H9 (cell line): ENCODE data around the gene NUDT9. TPM values are rescaled to one million over a fixed set of nuclear protein-coding genes. Genes with fewer than 3 reads are reported as not detected.

ENCODE experiments used
- DNase-seq: peaks from one replicate; pipeline ENCODE4 v3.0.0-alpha.2; 2017
- H2AFZ ChIP-seq: one replicate; pipeline ENCODE4 v1.6.1; 2013; ENCODE audit warnings: mild to moderate bottlenecking, low read length, control low read depth, moderate library complexity
- H2AK5ac ChIP-seq: 2 replicates; pipeline ENCODE4 v1.6.1; 2013; ENCODE audit warnings: low read length, control low read depth, mixed read lengths; ENCODE audit not compliant: insufficient read length
- H2BK120ac ChIP-seq: one replicate; pipeline ENCODE4 v1.6.1; 2013; ENCODE audit warnings: low read depth, mild to moderate bottlenecking, low read length, control low read depth, inconsistent platforms; ENCODE audit not compliant: poor library complexity, severe bottlenecking
- H2BK12ac ChIP-seq: 2 replicates; pipeline ENCODE4 v1.6.1; 2013; ENCODE audit warnings: low read length, control low read depth, mixed read lengths, low read depth; ENCODE audit not compliant: insufficient read length
- H2BK15ac ChIP-seq: 2 replicates; pipeline ENCODE4 v1.6.1; 2013; ENCODE audit warnings: low read depth, low read length, control low read depth
- H2BK20ac ChIP-seq: one replicate; pipeline ENCODE4 v1.6.1; 2013; ENCODE audit warnings: low read depth, mild to moderate bottlenecking, low read length, control low read depth, inconsistent platforms; ENCODE audit not compliant: poor library complexity, severe bottlenecking
- H2BK5ac ChIP-seq: 2 replicates; pipeline ENCODE4 v1.6.1; 2013; ENCODE audit warnings: low read length, control low read depth, mixed read lengths; ENCODE audit not compliant: insufficient read length
- H3K14ac ChIP-seq: 2 replicates; pipeline ENCODE4 v1.6.1; 2013; ENCODE audit warnings: low read length, control low read depth; ENCODE audit not compliant: insufficient read depth
- H3K18ac ChIP-seq: 2 replicates; pipeline ENCODE4 v1.6.1; 2013; ENCODE audit warnings: low read depth, mild to moderate bottlenecking, mixed read lengths, low read length, control low read depth; ENCODE audit not compliant: insufficient read length
- H3K23ac ChIP-seq: 2 replicates; pipeline ENCODE4 v1.6.1; 2013; ENCODE audit warnings: low read length, control low read depth, mixed read lengths, low read depth; ENCODE audit not compliant: insufficient read length
- H3K23me2 ChIP-seq: 2 replicates; pipeline ENCODE4 v1.6.1; 2013; ENCODE audit warnings: low read depth, mild to moderate bottlenecking, mixed read lengths, low read length, control low read depth; ENCODE audit not compliant: insufficient read length, poor library complexity, severe bottlenecking
- H3K27ac ChIP-seq: 2 replicates; pipeline ENCODE4 v1.5.1; 2013; ENCODE audit warnings: low read length, control low read depth, mixed read lengths, low read depth; ENCODE audit not compliant: insufficient read length
- H3K27me3 ChIP-seq: 2 replicates; pipeline ENCODE4 v1.6.1; 2013; ENCODE audit warnings: low read length, control low read depth, inconsistent platforms; ENCODE audit not compliant: insufficient read depth
- H3K4ac ChIP-seq: 2 replicates; pipeline ENCODE4 v1.6.1; 2013; ENCODE audit warnings: low read depth, mild to moderate bottlenecking, control low read depth, inconsistent platforms, low read length, moderate library complexity
- H3K4me1 ChIP-seq: 2 replicates; pipeline ENCODE4 v1.6.1; 2013; ENCODE audit warnings: low read length, control low read depth, inconsistent platforms; ENCODE audit not compliant: insufficient read depth
- H3K4me2 ChIP-seq: 2 replicates; pipeline ENCODE4 v1.6.1; 2013; ENCODE audit warnings: low read length, control low read depth, mixed read lengths; ENCODE audit not compliant: insufficient read length, insufficient read depth
- H3K56ac ChIP-seq: 2 replicates; pipeline ENCODE4 v1.6.1; 2013; ENCODE audit warnings: low read depth, mild to moderate bottlenecking, mixed read lengths, low read length, control low read depth; ENCODE audit not compliant: insufficient read length
- H3K79me1 ChIP-seq: 2 replicates; pipeline ENCODE4 v1.6.1; 2013; ENCODE audit warnings: low read depth, mild to moderate bottlenecking, moderate library complexity, low read length, control low read depth, inconsistent platforms; ENCODE audit not compliant: insufficient read depth, poor library complexity, severe bottlenecking
- H3K79me2 ChIP-seq: 2 replicates; pipeline ENCODE4 v1.6.1; 2013; ENCODE audit warnings: low read length, control low read depth, inconsistent platforms; ENCODE audit not compliant: insufficient read depth
- H3K9ac ChIP-seq: 2 replicates; pipeline ENCODE4 v1.6.1; 2013; ENCODE audit warnings: low read length, control low read depth, mixed read lengths; ENCODE audit not compliant: insufficient read length; ENCODE audit errors: extremely low read depth
- H3K9me3 ChIP-seq: one replicate; pipeline ENCODE4 v1.6.1; 2013; ENCODE audit warnings: low read depth, low read length, inconsistent platforms; ENCODE audit not compliant: control insufficient read depth
- H3T11ph ChIP-seq: one replicate; pipeline ENCODE4 v1.6.1; 2013; ENCODE audit warnings: mild to moderate bottlenecking, low read length, control low read depth, inconsistent platforms
- H4K20me1 ChIP-seq: one replicate; pipeline ENCODE4 v1.6.1; 2013; ENCODE audit not compliant: control insufficient read depth, insufficient read length, insufficient read depth
- H4K5ac ChIP-seq: 2 replicates; pipeline ENCODE4 v1.6.1; 2013; ENCODE audit warnings: low read depth, mild to moderate bottlenecking, mixed read lengths, low read length, control low read depth; ENCODE audit not compliant: insufficient read length
- H4K8ac ChIP-seq: replicated peaks from 2 replicates; pipeline ENCODE4 v1.6.1; 2013; ENCODE audit warnings: low read length, control low read depth, mixed read lengths, low read depth; ENCODE audit not compliant: insufficient read length
- H4K91ac ChIP-seq: 2 replicates; pipeline ENCODE4 v1.6.1; 2013; ENCODE audit warnings: low read depth, mild to moderate bottlenecking, moderate library complexity, mixed read lengths, low read length, control low read depth; ENCODE audit not compliant: insufficient read length
- H3K27ac Mint-ChIP-seq, 3 experiments: 2 replicates in 2 of 3; 3 replicates in 1 of 3; pipeline ENCODE4 v1.8.0; 2020 to 2021; ENCODE audit warnings: mixed read lengths in 3 of 3, mild to moderate bottlenecking in 1 of 3, moderate library complexity in 1 of 3
- H3K27me3 Mint-ChIP-seq: 2 replicates; pipeline ENCODE4 v1.8.0; 2021; ENCODE audit warnings: low read depth, mild to moderate bottlenecking, moderate library complexity, mixed read lengths
- H3K36me3 Mint-ChIP-seq, 3 experiments: 2 replicates in 2 of 3; 3 replicates in 1 of 3; pipeline ENCODE4 v1.8.0; 2020 to 2021; ENCODE audit warnings: low read depth in 3 of 3, mixed read lengths in 3 of 3; ENCODE audit not compliant: insufficient read depth in 1 of 3
- H3K4me1 Mint-ChIP-seq, 2 experiments: 2 replicates each; pipeline ENCODE4 v1.8.0; 2020; ENCODE audit warnings: mixed read lengths in 2 of 2
- H3K4me3 Mint-ChIP-seq, 2 experiments: 2 replicates in 1 of 2; 3 replicates in 1 of 2; pipeline ENCODE4 v1.8.0; 2020 to 2021; ENCODE audit warnings: mild to moderate bottlenecking in 2 of 2, mixed read lengths in 2 of 2, moderate library complexity in 1 of 2
- H3K9me3 Mint-ChIP-seq, 2 experiments: 2 replicates in 1 of 2; 3 replicates in 1 of 2; pipeline ENCODE4 v1.8.0; 2020; ENCODE audit warnings: mild to moderate bottlenecking in 2 of 2, mixed read lengths in 2 of 2, moderate library complexity in 1 of 2
- WGBS: extraction: QIAGEN DNeasy Blood & Tissue Kit; methylation state at CpG from one replicate; pipeline ENCODE4 v1.1.7; 2013; ENCODE audit warnings: missing lambda C conversion rate, low lambda C conversion rate, mixed read lengths; ENCODE audit not compliant: insufficient read length; ENCODE audit errors: extremely low coverage; 5-methylcytosine and 5-hydroxymethylcytosine counted together
- total RNA-seq: library from RNA; stranded (reverse); gene quantifications from 2 replicates; pipeline ENCODE4 v1.2.1, GENCODE V29; 2021
- TF ChIP-seq, protein P1 (sequence below): fragments of 200-600 bp; sonication (generic); conservative IDR thresholded peaks from 3 replicates; pipeline ENCODE4 v1.8.0; 2021; ENCODE audit warnings: antibody characterized with exemption, mild to moderate bottlenecking

NUDT9 gene
- total RNA-seq, 1 experiment from 2014 or later, result 28.5 TPM

DNA sequence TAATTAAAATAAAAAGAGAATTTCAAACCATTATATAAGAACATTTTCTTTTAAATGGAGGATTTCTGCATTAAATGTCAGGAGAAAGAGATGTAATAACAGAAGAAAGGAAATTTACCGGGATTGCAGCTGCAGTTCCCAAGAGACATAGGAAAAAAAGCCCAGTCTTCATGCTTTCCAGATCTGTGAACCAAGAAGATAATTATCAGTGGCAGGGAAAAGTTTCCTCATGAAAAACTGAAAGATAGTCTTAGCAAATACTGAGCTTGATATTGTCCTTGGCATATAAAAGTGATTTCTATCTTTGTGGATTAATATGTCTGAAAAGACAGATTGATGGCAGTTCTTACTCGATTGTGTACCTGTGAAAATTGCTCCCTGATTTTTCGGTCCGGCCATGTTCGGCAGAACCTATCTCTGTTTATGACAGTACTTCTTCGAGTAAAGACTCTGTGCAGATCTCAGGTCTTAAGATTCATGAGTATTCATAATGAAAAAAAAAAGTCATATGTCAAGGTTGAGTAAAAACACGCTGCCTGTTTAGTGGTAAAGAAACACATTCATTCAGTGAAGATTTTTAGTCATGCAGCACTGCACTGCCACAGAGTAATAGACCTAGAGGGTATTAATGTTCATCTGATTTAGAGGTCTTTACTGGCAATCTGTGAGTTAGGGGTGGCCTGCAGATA, 77.2 kb downstream of the NUDT9 start:
- H4K91ac ChIP-seq, result no peak overlapping the region
- no peak overlapping the region for H3K4me3 Mint-ChIP-seq
- H2AK5ac ChIP-seq, result no peak overlapping the region
- TF ChIP-seq, protein P1, sequence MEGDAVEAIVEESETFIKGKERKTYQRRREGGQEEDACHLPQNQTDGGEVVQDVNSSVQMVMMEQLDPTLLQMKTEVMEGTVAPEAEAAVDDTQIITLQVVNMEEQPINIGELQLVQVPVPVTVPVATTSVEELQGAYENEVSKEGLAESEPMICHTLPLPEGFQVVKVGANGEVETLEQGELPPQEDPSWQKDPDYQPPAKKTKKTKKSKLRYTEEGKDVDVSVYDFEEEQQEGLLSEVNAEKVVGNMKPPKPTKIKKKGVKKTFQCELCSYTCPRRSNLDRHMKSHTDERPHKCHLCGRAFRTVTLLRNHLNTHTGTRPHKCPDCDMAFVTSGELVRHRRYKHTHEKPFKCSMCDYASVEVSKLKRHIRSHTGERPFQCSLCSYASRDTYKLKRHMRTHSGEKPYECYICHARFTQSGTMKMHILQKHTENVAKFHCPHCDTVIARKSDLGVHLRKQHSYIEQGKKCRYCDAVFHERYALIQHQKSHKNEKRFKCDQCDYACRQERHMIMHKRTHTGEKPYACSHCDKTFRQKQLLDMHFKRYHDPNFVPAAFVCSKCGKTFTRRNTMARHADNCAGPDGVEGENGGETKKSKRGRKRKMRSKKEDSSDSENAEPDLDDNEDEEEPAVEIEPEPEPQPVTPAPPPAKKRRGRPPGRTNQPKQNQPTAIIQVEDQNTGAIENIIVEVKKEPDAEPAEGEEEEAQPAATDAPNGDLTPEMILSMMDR, result no peak
- no peak overlapping the region for H2AFZ ChIP-seq
- H3K14ac ChIP-seq, result no peak overlapping the region
- H3K23me2 ChIP-seq, result no peaks in the 10 kb centered on the region
- no CpG with 5 or more reads among the region's 7 CpGs for WGBS
- no peak overlapping the region for H4K8ac ChIP-seq
- DNase-seq, result no peak
- no peak overlapping the region for H3K18ac ChIP-seq
- H3K79me2 ChIP-seq, result no peaks in the 10 kb centered on the region
- no peak overlapping the region for H2BK120ac ChIP-seq
- H3K4ac ChIP-seq, result no peak overlapping the region
- no peaks in the 10 kb centered on the region for H3K27me3 ChIP-seq
- no peak overlapping the region for H3T11ph ChIP-seq
- no peak overlapping the region for H3K27ac ChIP-seq
- H2BK5ac ChIP-seq, result no peak overlapping the region
- H3K27ac Mint-ChIP-seq, result no peak overlapping the region
- H3K56ac ChIP-seq, result no peak overlapping the region
- no peak overlapping the region for H3K9ac ChIP-seq
- H3K4me1 Mint-ChIP-seq, result no peaks in the 10 kb centered on the region
- no peaks in the 10 kb centered on the region for H3K79me1 ChIP-seq
- H3K9me3 ChIP-seq, result no peaks in the 10 kb centered on the region
- no peak overlapping the region for H4K5ac ChIP-seq
- no peak overlapping the region for H2BK12ac ChIP-seq
- H3K36me3 Mint-ChIP-seq, result no peaks in the 10 kb centered on the region
- no peak overlapping the region for H2BK15ac ChIP-seq
- no peaks in the 10 kb centered on the region for H3K9me3 Mint-ChIP-seq
- no peak overlapping the region for H3K23ac ChIP-seq
- H3K4me2 ChIP-seq, result no peak overlapping the region
- H4K20me1 ChIP-seq, result no peaks in the 10 kb centered on the region
- no peaks in the 10 kb centered on the region for H3K27me3 Mint-ChIP-seq
- no peaks in the 10 kb centered on the region for H3K4me1 ChIP-seq
- H2BK20ac ChIP-seq, result no peak overlapping the region
